WTC11 (cell line): ENCODE data around the gene OPRM1. TPM values are rescaled to one million over a fixed set of nuclear protein-coding genes. Genes with fewer than 3 reads are reported as not detected.

ENCODE experiments used
- ATAC-seq: fragments of 200-7000 bp; cut with Tn5 transposase; 2 replicates; pipeline ENCODE4 v1.10.0; 2021; ENCODE audit warnings: mild to moderate bottlenecking, moderate library complexity
- CTCF ChIA-PET: fragments of 300-600 bp; sonication (Branson Sonifier 250); formaldehyde crosslinking; loops from one replicate; lab custom pipeline; 2021; ENCODE audit warnings: antibody characterized with exemption; lab: Charles Lee
- POLR2A ChIA-PET: fragments of 350-600 bp; sonication (Branson Sonifier 250); formaldehyde crosslinking; loops from one replicate; lab custom pipeline; 2021; ENCODE audit warnings: antibody characterized with exemption; lab: Charles Lee
- DNase-seq: peaks from one replicate; pipeline ENCODE4 v3.0.0; 2021; ENCODE audit warnings: low spot score
- H3K27ac Mint-ChIP-seq: 2 replicates; pipeline ENCODE4 v1.8.0; 2021; ENCODE audit warnings: mixed read lengths
- H3K27me3 Mint-ChIP-seq: 2 replicates; pipeline ENCODE4 v1.8.0; 2021; ENCODE audit warnings: low read depth, mild to moderate bottlenecking, moderate library complexity, mixed read lengths
- H3K36me3 Mint-ChIP-seq: 2 replicates; pipeline ENCODE4 v1.8.0; 2021; ENCODE audit warnings: mixed read lengths
- H3K4me1 Mint-ChIP-seq: 2 replicates; pipeline ENCODE4 v1.8.0; 2022; ENCODE audit warnings: mixed read lengths
- H3K4me3 Mint-ChIP-seq: 2 replicates; pipeline ENCODE4 v1.8.0; 2021; ENCODE audit warnings: mild to moderate bottlenecking, moderate library complexity, mixed read lengths
- H3K9me3 Mint-ChIP-seq: 2 replicates; pipeline ENCODE4 v1.8.0; 2021; ENCODE audit warnings: mixed read lengths
- CBFB ChIP-seq: sonication (generic); formaldehyde crosslinking; IDR thresholded peaks from 2 replicates; pipeline ENCODE4 v1.8.1; 2022; ENCODE audit warnings: mild to moderate bottlenecking, low read depth, missing genetic modification reagents
- FOXK1 ChIP-seq: sonication (generic); formaldehyde crosslinking; IDR thresholded peaks from 2 replicates; pipeline ENCODE4 v1.8.0; 2022; ENCODE audit warnings: mild to moderate bottlenecking, moderate library complexity, missing genetic modification reagents
- GRHL2 ChIP-seq: fragments of 250-450 bp; sonication (Bioruptor Pico); IDR thresholded peaks from 2 replicates; pipeline ENCODE4 v1.8.0; 2022; ENCODE audit warnings: mild to moderate bottlenecking, moderate library complexity; ENCODE audit not compliant: insufficient replicate concordance, severe bottlenecking
- JAZF1 ChIP-seq: fragments of 250-450 bp; sonication (Bioruptor Pico); IDR thresholded peaks from 2 replicates; pipeline ENCODE4 v1.9.0; 2021; ENCODE audit warnings: moderate library complexity, mild to moderate bottlenecking, inconsistent platforms
- MYBL2 ChIP-seq: sonication (generic); formaldehyde crosslinking; IDR thresholded peaks from 2 replicates; pipeline ENCODE4 v1.8.1; 2023; ENCODE audit warnings: mild to moderate bottlenecking, moderate library complexity, missing genetic modification reagents
- SMAD3 ChIP-seq: sonication (generic); formaldehyde crosslinking; IDR thresholded peaks from 2 replicates; pipeline ENCODE4 v1.8.0; 2022; ENCODE audit warnings: missing genetic modification reagents, mild to moderate bottlenecking, borderline replicate concordance
- SOX15 ChIP-seq: fragments of 250-450 bp; sonication (Bioruptor Pico); IDR thresholded peaks from 2 replicates; pipeline ENCODE4 v1.9.0; 2021; ENCODE audit warnings: mild to moderate bottlenecking
- TEAD1 ChIP-seq: sonication (generic); formaldehyde crosslinking; IDR thresholded peaks from 2 replicates; pipeline ENCODE4 v1.8.0; 2022; ENCODE audit warnings: mild to moderate bottlenecking, missing genetic modification reagents
- TP53 ChIP-seq: sonication (generic); formaldehyde crosslinking; IDR thresholded peaks from 2 replicates; pipeline ENCODE4 v1.8.1; 2023; ENCODE audit warnings: mild to moderate bottlenecking, missing genetic modification reagents
- ZBTB21 ChIP-seq: sonication (generic); formaldehyde crosslinking; IDR thresholded peaks from 2 replicates; pipeline ENCODE4 v1.8.1; 2023; ENCODE audit warnings: mild to moderate bottlenecking, missing genetic modification reagents, borderline replicate concordance
- ZNF121 ChIP-seq: sonication (generic); formaldehyde crosslinking; IDR thresholded peaks from 2 replicates; pipeline ENCODE4 v1.8.0; 2023; ENCODE audit warnings: missing genetic modification reagents
- total RNA-seq: library from RNA; stranded (reverse); gene quantifications from 3 replicates; pipeline ENCODE4 v1.2.3, GENCODE V29; 2021
- TF ChIP-seq, protein P1 (sequence below): fragments of 200-600 bp; IDR thresholded peaks from 2 replicates; pipeline ENCODE4 v1.8.0; 2022; ENCODE audit warnings: antibody characterized with exemption
- TF ChIP-seq, protein P2 (sequence below): sonication (generic); formaldehyde crosslinking; IDR thresholded peaks from 2 replicates; pipeline ENCODE4 v1.8.1; 2022; ENCODE audit warnings: low read depth, missing genetic modification reagents, borderline replicate concordance
- TF ChIP-seq, protein P3 (sequence below): sonication (generic); formaldehyde crosslinking; IDR thresholded peaks from 2 replicates; pipeline ENCODE4 v1.8.1; 2022; ENCODE audit warnings: mild to moderate bottlenecking, moderate library complexity, missing genetic modification reagents
- TF ChIP-seq, protein P4 (sequence below): fragments of 250-450 bp; sonication (Bioruptor Pico); IDR thresholded peaks from 2 replicates; pipeline ENCODE4 v1.9.0; 2021; ENCODE audit warnings: mild to moderate bottlenecking, borderline replicate concordance
- TF ChIP-seq, protein P5 (sequence below): sonication (generic); formaldehyde crosslinking; IDR thresholded peaks from 2 replicates; pipeline ENCODE4 v1.8.1; 2023; ENCODE audit warnings: mild to moderate bottlenecking, missing genetic modification reagents
- TF ChIP-seq, protein P6 (sequence below): sonication (generic); formaldehyde crosslinking; IDR thresholded peaks from 2 replicates; pipeline ENCODE4 v1.8.0; 2022; ENCODE audit warnings: mild to moderate bottlenecking, missing genetic modification reagents
- TF ChIP-seq, protein P7 (sequence below): fragments of 250-450 bp; sonication (Bioruptor Pico); conservative IDR thresholded peaks from 2 replicates; pipeline ENCODE4 v1.9.0; 2021; ENCODE audit warnings: mild to moderate bottlenecking
- TF ChIP-seq, protein P8 (sequence below): sonication (generic); formaldehyde crosslinking; IDR thresholded peaks from 2 replicates; pipeline ENCODE4 v1.8.1; 2023; ENCODE audit warnings: mild to moderate bottlenecking, missing genetic modification reagents, moderate library complexity
- TF ChIP-seq, protein P9 (sequence below): sonication (generic); formaldehyde crosslinking; IDR thresholded peaks from 2 replicates; pipeline ENCODE4 v1.8.0; 2023; ENCODE audit warnings: mild to moderate bottlenecking, missing genetic modification reagents

Gene OPRM1
- total RNA-seq, 1 experiment from 2014 or later = not detected

DNA sequence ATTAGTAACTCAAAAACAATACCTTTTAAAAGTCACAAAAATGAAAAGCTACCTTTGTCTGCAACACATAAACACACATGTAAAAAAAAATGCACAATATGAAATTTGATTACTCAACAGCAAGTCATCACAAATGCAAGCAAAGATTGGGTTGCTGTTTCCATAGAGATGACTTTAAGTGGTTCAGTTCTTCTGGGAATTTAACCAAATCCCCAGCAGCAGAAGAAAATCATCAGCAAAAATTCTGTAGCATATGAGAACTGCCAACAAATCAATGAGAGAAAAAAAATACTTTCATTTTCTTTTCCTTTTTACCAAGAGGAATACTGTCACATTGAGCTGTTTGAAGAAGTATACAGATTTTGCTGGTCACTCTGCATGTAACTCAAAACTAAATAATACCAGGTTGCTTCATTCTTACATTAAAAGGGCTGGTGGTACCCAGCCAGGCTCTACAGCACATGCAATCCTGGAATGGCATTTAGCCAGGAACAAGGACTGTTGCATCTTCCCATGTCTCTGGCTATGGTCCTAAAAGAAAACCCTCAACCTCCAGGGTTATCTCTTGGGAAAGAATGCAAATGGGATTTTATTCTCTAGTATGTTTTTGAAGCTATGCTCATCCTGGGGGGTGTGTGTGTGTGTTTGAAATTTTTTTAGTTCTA lies 158.3 kb downstream of the OPRM1 start:
- H3K36me3 Mint-ChIP-seq = no peaks in the 10 kb centered on the region
- no peaks in the 10 kb centered on the region for H3K4me1 Mint-ChIP-seq
- TF ChIP-seq, protein P1, sequence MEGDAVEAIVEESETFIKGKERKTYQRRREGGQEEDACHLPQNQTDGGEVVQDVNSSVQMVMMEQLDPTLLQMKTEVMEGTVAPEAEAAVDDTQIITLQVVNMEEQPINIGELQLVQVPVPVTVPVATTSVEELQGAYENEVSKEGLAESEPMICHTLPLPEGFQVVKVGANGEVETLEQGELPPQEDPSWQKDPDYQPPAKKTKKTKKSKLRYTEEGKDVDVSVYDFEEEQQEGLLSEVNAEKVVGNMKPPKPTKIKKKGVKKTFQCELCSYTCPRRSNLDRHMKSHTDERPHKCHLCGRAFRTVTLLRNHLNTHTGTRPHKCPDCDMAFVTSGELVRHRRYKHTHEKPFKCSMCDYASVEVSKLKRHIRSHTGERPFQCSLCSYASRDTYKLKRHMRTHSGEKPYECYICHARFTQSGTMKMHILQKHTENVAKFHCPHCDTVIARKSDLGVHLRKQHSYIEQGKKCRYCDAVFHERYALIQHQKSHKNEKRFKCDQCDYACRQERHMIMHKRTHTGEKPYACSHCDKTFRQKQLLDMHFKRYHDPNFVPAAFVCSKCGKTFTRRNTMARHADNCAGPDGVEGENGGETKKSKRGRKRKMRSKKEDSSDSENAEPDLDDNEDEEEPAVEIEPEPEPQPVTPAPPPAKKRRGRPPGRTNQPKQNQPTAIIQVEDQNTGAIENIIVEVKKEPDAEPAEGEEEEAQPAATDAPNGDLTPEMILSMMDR = no peak
- TF ChIP-seq, protein P2, sequence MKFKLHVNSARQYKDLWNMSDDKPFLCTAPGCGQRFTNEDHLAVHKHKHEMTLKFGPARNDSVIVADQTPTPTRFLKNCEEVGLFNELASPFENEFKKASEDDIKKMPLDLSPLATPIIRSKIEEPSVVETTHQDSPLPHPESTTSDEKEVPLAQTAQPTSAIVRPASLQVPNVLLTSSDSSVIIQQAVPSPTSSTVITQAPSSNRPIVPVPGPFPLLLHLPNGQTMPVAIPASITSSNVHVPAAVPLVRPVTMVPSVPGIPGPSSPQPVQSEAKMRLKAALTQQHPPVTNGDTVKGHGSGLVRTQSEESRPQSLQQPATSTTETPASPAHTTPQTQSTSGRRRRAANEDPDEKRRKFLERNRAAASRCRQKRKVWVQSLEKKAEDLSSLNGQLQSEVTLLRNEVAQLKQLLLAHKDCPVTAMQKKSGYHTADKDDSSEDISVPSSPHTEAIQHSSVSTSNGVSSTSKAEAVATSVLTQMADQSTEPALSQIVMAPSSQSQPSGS (CRISPR knock-in tag) = no peak
- TF ChIP-seq, protein P3, sequence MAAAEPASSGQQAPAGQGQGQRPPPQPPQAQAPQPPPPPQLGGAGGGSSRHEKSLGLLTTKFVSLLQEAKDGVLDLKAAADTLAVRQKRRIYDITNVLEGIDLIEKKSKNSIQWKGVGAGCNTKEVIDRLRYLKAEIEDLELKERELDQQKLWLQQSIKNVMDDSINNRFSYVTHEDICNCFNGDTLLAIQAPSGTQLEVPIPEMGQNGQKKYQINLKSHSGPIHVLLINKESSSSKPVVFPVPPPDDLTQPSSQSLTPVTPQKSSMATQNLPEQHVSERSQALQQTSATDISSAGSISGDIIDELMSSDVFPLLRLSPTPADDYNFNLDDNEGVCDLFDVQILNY (CRISPR knock-in tag) = no peak
- TF ChIP-seq JAZF1 (CRISPR knock-in tag) (no peak), CBFB (CRISPR knock-in tag) (no peak), ZNF121 (CRISPR knock-in tag) (no peak), TP53 (no peak), SOX15 (CRISPR knock-in tag) (no peak), ZBTB21 (CRISPR knock-in tag) (no peak), GRHL2 (CRISPR knock-in tag) (no peak), TEAD1 (CRISPR knock-in tag) (no peak), MYBL2 (CRISPR knock-in tag) (no peak), SMAD3 (CRISPR knock-in tag) (no peak), FOXK1 (no peak)
- TF ChIP-seq, protein P4, sequence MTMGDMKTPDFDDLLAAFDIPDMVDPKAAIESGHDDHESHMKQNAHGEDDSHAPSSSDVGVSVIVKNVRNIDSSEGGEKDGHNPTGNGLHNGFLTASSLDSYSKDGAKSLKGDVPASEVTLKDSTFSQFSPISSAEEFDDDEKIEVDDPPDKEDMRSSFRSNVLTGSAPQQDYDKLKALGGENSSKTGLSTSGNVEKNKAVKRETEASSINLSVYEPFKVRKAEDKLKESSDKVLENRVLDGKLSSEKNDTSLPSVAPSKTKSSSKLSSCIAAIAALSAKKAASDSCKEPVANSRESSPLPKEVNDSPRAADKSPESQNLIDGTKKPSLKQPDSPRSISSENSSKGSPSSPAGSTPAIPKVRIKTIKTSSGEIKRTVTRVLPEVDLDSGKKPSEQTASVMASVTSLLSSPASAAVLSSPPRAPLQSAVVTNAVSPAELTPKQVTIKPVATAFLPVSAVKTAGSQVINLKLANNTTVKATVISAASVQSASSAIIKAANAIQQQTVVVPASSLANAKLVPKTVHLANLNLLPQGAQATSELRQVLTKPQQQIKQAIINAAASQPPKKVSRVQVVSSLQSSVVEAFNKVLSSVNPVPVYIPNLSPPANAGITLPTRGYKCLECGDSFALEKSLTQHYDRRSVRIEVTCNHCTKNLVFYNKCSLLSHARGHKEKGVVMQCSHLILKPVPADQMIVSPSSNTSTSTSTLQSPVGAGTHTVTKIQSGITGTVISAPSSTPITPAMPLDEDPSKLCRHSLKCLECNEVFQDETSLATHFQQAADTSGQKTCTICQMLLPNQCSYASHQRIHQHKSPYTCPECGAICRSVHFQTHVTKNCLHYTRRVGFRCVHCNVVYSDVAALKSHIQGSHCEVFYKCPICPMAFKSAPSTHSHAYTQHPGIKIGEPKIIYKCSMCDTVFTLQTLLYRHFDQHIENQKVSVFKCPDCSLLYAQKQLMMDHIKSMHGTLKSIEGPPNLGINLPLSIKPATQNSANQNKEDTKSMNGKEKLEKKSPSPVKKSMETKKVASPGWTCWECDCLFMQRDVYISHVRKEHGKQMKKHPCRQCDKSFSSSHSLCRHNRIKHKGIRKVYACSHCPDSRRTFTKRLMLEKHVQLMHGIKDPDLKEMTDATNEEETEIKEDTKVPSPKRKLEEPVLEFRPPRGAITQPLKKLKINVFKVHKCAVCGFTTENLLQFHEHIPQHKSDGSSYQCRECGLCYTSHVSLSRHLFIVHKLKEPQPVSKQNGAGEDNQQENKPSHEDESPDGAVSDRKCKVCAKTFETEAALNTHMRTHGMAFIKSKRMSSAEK (CRISPR knock-in tag) = no peak
- TF ChIP-seq, protein P5, sequence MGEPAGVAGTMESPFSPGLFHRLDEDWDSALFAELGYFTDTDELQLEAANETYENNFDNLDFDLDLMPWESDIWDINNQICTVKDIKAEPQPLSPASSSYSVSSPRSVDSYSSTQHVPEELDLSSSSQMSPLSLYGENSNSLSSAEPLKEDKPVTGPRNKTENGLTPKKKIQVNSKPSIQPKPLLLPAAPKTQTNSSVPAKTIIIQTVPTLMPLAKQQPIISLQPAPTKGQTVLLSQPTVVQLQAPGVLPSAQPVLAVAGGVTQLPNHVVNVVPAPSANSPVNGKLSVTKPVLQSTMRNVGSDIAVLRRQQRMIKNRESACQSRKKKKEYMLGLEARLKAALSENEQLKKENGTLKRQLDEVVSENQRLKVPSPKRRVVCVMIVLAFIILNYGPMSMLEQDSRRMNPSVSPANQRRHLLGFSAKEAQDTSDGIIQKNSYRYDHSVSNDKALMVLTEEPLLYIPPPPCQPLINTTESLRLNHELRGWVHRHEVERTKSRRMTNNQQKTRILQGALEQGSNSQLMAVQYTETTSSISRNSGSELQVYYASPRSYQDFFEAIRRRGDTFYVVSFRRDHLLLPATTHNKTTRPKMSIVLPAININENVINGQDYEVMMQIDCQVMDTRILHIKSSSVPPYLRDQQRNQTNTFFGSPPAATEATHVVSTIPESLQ (CRISPR knock-in tag) = no peak
- TF ChIP-seq, protein P6, sequence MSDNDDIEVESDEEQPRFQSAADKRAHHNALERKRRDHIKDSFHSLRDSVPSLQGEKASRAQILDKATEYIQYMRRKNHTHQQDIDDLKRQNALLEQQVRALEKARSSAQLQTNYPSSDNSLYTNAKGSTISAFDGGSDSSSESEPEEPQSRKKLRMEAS (CRISPR knock-in tag) = no peak
- TF ChIP-seq, protein P7, sequence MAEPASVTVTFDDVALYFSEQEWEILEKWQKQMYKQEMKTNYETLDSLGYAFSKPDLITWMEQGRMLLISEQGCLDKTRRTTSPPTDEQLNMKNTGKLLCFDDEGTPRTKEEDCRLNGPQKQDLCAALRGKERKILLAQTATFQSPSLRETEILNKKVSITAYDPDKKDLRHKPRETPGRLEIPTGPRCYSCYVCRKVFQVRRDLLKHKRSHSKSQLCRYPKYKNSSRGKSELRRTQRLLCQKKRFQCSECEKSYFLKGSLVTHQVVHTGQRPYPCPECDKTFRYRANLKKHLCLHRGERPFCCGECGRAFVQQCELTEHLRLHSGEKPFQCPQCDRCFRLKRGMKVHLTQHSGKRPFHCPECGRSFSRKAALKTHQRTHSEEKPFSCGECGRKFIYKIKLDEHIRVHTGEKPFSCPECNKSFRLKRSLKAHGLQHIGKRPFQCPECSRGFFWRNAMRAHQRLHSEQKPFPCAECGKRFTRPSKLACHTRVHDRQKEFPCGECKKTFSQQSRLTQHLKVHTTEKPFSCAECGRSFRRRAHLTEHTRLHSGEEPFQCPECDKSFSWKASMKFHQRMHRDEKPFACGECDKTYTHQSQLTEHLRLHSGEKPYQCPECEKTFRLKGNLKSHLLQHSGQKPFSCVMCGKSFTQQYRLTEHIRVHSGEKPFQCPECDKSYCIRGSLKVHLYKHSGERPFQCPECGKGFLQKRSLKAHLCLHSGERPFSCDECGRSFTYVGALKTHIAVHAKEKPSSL = no peak
- TF ChIP-seq, protein P8, sequence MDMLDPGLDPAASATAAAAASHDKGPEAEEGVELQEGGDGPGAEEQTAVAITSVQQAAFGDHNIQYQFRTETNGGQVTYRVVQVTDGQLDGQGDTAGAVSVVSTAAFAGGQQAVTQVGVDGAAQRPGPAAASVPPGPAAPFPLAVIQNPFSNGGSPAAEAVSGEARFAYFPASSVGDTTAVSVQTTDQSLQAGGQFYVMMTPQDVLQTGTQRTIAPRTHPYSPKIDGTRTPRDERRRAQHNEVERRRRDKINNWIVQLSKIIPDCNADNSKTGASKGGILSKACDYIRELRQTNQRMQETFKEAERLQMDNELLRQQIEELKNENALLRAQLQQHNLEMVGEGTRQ (CRISPR knock-in tag) = no peak
- TF ChIP-seq, protein P9, sequence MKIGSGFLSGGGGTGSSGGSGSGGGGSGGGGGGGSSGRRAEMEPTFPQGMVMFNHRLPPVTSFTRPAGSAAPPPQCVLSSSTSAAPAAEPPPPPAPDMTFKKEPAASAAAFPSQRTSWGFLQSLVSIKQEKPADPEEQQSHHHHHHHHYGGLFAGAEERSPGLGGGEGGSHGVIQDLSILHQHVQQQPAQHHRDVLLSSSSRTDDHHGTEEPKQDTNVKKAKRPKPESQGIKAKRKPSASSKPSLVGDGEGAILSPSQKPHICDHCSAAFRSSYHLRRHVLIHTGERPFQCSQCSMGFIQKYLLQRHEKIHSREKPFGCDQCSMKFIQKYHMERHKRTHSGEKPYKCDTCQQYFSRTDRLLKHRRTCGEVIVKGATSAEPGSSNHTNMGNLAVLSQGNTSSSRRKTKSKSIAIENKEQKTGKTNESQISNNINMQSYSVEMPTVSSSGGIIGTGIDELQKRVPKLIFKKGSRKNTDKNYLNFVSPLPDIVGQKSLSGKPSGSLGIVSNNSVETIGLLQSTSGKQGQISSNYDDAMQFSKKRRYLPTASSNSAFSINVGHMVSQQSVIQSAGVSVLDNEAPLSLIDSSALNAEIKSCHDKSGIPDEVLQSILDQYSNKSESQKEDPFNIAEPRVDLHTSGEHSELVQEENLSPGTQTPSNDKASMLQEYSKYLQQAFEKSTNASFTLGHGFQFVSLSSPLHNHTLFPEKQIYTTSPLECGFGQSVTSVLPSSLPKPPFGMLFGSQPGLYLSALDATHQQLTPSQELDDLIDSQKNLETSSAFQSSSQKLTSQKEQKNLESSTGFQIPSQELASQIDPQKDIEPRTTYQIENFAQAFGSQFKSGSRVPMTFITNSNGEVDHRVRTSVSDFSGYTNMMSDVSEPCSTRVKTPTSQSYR (CRISPR knock-in tag) = no peak
- H3K27me3 Mint-ChIP-seq = no peaks in the 10 kb centered on the region
- no peak for DNase-seq
- no peak for ATAC-seq
- H3K9me3 Mint-ChIP-seq = peaks cover 11% of the 10 kb centered on the region; the same call in 1 of the 2 replicates
- POLR2A ChIA-PET = no interaction called here
- no peak overlapping the region for H3K4me3 Mint-ChIP-seq
- no peak overlapping the region for H3K27ac Mint-ChIP-seq
- CTCF ChIA-PET = no interaction called here
